Measurements from ENCODE around the gene SMIM28.

Gene SMIM28

GRCh38 chr6:138403801-138404665, 26.3 kb downstream of the SMIM28 start, which contains the start of gene HEBP2:
HEBP2 (plus strand) TSS chr6:138404223; CDS start chr6:138404496, 273 bp downstream.
- peak within 1 kb of the TSS; percentile 86 for H3K4me3 ChIP-seq (ENCODE audit: low read depth, low read length)
- peak; percentile 57 for TF ChIP-seq CTCF (IDR thresholded peaks at IDR 0.05; ENCODE audit: low read depth, low read length, missing control alignments)
- in situ Hi-C loops (cut with HindIII; ENCODE audit: low sequenced_read_pairs), result loop anchor here (25.0 kb wide), 1 partner anchor 358 kb away; the partner anchor contains the start of gene CCDC28A
- DNase-seq (ENCODE audit: low read depth), result peak; percentile 65

GRCh38 chr6:138404666-138405337, 27.1 kb downstream of the SMIM28 start:
- peak overlapping the region; percentile 86 for H3K4me3 ChIP-seq (ENCODE audit: low read depth, low read length)
- TF ChIP-seq CTCF (IDR thresholded peaks at IDR 0.05; ENCODE audit: low read depth, low read length, missing control alignments), result no peak
- DNase-seq (ENCODE audit: low read depth), result no peak
- in situ Hi-C loops (cut with HindIII; ENCODE audit: low sequenced_read_pairs), result loop anchor here (25.0 kb wide), 1 partner anchor 357 kb away; the partner anchor contains the start of gene CCDC28A

- in situ Hi-C loops (cut with HindIII; ENCODE audit: low sequenced_read_pairs), result loop anchor here (25.0 kb wide), 1 partner anchor 356 kb away; the partner anchor contains the start of gene CCDC28A
- no peak overlapping the region for H3K4me3 ChIP-seq (ENCODE audit: low read depth, low read length)
- DNase-seq (ENCODE audit: low read depth), result no peak
- TF ChIP-seq CTCF (IDR thresholded peaks at IDR 0.05; ENCODE audit: low read depth, low read length, missing control alignments), result no peak
These were observed 28.2 kb downstream of the SMIM28 start for GRCh38 chr6:138405816-138406413.

- no peak overlapping the region for H3K4me3 ChIP-seq (ENCODE audit: low read depth, low read length)
- in situ Hi-C loops (cut with HindIII; ENCODE audit: low sequenced_read_pairs), result loop anchor here (25.0 kb wide), 1 partner anchor 356 kb away; the partner anchor contains the start of gene CCDC28A
- DNase-seq (ENCODE audit: low read depth), result no peak
- TF ChIP-seq CTCF (IDR thresholded peaks at IDR 0.05; ENCODE audit: low read depth, low read length, missing control alignments), result peak; percentile 10
These were observed 28.7 kb downstream of the SMIM28 start for GRCh38 chr6:138406443-138406842.

GRCh38 chr6:138410048-138410735, 32.5 kb downstream of the SMIM28 start:
- in situ Hi-C loops (cut with HindIII; ENCODE audit: low sequenced_read_pairs), result loop anchor here (25.0 kb wide), 1 partner anchor 352 kb away; the partner anchor contains the start of gene CCDC28A
- no peak overlapping the region for H3K4me3 ChIP-seq (ENCODE audit: low read depth, low read length)

More at GRCh38 chr6:138410048-138410735, 32.5 kb downstream of the SMIM28 start:
- DNase-seq (ENCODE audit: low read depth), result no peak
- TF ChIP-seq CTCF (IDR thresholded peaks at IDR 0.05; ENCODE audit: low read depth, low read length, missing control alignments), result no peak
